SK-N-SH treated with all-trans-retinoic acid at 6 μM for 48 hours (cell line): ENCODE measurements around the gene PFAS.
A peak's percentile ranks its signal among the peaks of the same experiment; 100 is the strongest.

Experiments
- ATAC-seq: fragments of 200-7000 bp; cut with Tn5 transposase; 3 replicates; pipeline ENCODE4 v1.9.1; 2020; ENCODE audit warnings: mild to moderate bottlenecking, moderate library complexity
- ARNTL ChIP-seq: fragments of 450-650 bp; formaldehyde crosslinking; IDR thresholded peaks from 2 replicates; pipeline ENCODE4 v1.5.0; 2020; ENCODE audit warnings: low read depth, mild to moderate bottlenecking, moderate library complexity, borderline replicate concordance
- BACH2 ChIP-seq: fragments of 250-450 bp; sonication (Bioruptor Pico); IDR thresholded peaks from 2 replicates; pipeline ENCODE4 v1.9.0; 2021; ENCODE audit warnings: mild to moderate bottlenecking, borderline replicate concordance
- CSDC2 ChIP-seq: fragments of 250-450 bp; sonication (Bioruptor Pico); IDR thresholded peaks from 2 replicates; pipeline ENCODE4 v1.5.0; 2020; ENCODE audit warnings: mild to moderate bottlenecking, moderate library complexity
- ESRRG ChIP-seq: fragments of 250-450 bp; sonication (Bioruptor Pico); IDR thresholded peaks from 2 replicates; pipeline ENCODE4 v1.6.1; 2021; ENCODE audit warnings: mild to moderate bottlenecking
- GLIS3 ChIP-seq: fragments of 250-450 bp; sonication (Bioruptor Pico); IDR thresholded peaks from 2 replicates; pipeline ENCODE4 v1.5.0; 2020; ENCODE audit warnings: mild to moderate bottlenecking, moderate library complexity
- ISL1 ChIP-seq: fragments of 250-450 bp; sonication (Bioruptor Pico); IDR thresholded peaks from 2 replicates; pipeline ENCODE4 v2.1.2; 2022; ENCODE audit warnings: mild to moderate bottlenecking, moderate library complexity
- OSR1 ChIP-seq: fragments of 250-450 bp; sonication (Bioruptor Pico); IDR thresholded peaks from 2 replicates; pipeline ENCODE4 v1.8.0; 2022; ENCODE audit warnings: moderate library complexity, mild to moderate bottlenecking, inconsistent platforms
- PPARA ChIP-seq: fragments of 250-450 bp; sonication (Bioruptor Pico); IDR thresholded peaks from 2 replicates; pipeline ENCODE4 v1.5.0; 2020; ENCODE audit warnings: mild to moderate bottlenecking, borderline replicate concordance
- RARB ChIP-seq: fragments of 250-450 bp; sonication (Bioruptor Pico); IDR thresholded peaks from 2 replicates; pipeline ENCODE4 v1.8.0; 2021; ENCODE audit warnings: mild to moderate bottlenecking, moderate library complexity
- SNAI2 ChIP-seq: fragments of 250-450 bp; sonication (Bioruptor Pico); IDR thresholded peaks from 2 replicates; pipeline ENCODE4 v1.5.0; 2020; ENCODE audit warnings: mild to moderate bottlenecking, moderate library complexity
- TCF4 ChIP-seq: fragments of 250-450 bp; sonication (Bioruptor Pico); IDR thresholded peaks from 2 replicates; pipeline ENCODE4 v1.8.0; 2021; ENCODE audit warnings: mild to moderate bottlenecking, moderate library complexity, borderline replicate concordance
- TOX ChIP-seq: fragments of 250-450 bp; sonication (Bioruptor Pico); IDR thresholded peaks from 2 replicates; pipeline ENCODE4 v1.8.0; 2021; ENCODE audit warnings: mild to moderate bottlenecking, moderate library complexity, borderline replicate concordance
- ZFP3 ChIP-seq: fragments of 250-450 bp; sonication (Bioruptor Pico); IDR thresholded peaks from 2 replicates; pipeline ENCODE4 v1.5.0; 2020; ENCODE audit warnings: mild to moderate bottlenecking, moderate library complexity
- ZFP30 ChIP-seq: fragments of 450-650 bp; formaldehyde crosslinking; IDR thresholded peaks from 2 replicates; pipeline ENCODE4 v1.5.0; 2022; ENCODE audit warnings: mild to moderate bottlenecking, moderate library complexity
- ZNF565 ChIP-seq: fragments of 450-650 bp; formaldehyde crosslinking; conservative IDR thresholded peaks from 2 replicates; pipeline ENCODE4 v1.5.0; 2020; ENCODE audit warnings: low read depth, mild to moderate bottlenecking, moderate library complexity
- ZNF8 ChIP-seq: fragments of 450-650 bp; formaldehyde crosslinking; IDR thresholded peaks from 2 replicates; pipeline ENCODE4 v1.5.0; 2020; ENCODE audit warnings: mild to moderate bottlenecking, moderate library complexity
- TF ChIP-seq, protein P1 (sequence below): fragments of 250-450 bp; sonication (Bioruptor Pico); IDR thresholded peaks from 2 replicates; pipeline ENCODE4 v1.5.0; 2020; ENCODE audit warnings: mild to moderate bottlenecking, moderate library complexity
- TF ChIP-seq, protein P2 (sequence below): fragments of 250-450 bp; sonication (Bioruptor Pico); IDR thresholded peaks from 2 replicates; pipeline ENCODE4 v1.8.0; 2021; ENCODE audit warnings: low read depth, mild to moderate bottlenecking, moderate library complexity, borderline replicate concordance
- TF ChIP-seq, protein P3 (sequence below): fragments of 250-450 bp; sonication (Bioruptor Pico); IDR thresholded peaks from 2 replicates; pipeline ENCODE4 v1.5.1; 2020; ENCODE audit warnings: low read depth, mild to moderate bottlenecking, moderate library complexity

PFAS gene

DNA sequence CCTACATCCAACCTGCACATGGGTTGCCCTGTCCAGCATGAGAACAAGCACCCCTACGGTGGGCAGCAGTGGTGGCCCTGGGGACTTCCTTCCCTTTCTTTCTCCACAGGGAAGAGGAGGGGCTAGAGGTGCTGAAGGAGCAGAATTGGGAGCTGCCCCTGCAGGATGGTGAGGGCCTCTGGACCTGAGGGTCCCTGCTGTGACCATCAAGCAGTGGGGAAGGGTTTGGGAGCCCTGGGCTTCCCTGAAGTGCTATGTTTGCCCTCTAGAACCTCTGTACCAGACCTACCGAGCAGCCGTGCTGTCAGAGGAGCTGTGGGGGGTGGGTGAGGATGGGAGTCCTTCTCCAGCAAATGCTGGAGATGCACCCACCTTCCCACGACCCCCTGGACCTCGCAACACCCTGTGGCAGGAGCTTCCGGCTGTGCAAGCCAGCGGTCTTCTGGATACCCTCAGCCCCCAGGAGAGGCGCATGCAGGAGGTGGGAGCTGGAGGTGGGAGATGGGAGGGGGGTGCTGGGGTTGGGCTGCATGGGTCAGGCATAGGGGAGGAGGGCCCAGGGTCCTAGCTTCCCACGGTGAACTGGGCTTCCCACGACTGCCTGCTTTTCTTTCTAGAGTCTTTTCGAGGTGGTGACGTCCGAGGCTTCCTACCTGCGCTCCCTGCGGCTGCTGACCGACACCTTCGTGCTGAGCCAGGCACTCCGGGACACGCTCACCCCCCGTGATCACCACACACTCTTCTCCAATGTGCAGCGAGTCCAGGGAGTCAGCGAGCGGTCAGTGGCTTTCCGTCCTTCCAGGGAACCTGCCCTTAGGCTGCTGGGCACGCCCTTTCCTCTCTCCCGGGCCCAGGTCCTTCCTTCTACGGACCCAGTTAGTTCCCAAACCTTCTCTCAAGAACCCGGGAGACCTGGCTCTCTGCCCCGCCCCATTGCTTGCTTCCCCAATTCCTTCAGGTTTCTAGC, 66.0 kb downstream of the PFAS start (continued):
- TF ChIP-seq, protein P1, sequence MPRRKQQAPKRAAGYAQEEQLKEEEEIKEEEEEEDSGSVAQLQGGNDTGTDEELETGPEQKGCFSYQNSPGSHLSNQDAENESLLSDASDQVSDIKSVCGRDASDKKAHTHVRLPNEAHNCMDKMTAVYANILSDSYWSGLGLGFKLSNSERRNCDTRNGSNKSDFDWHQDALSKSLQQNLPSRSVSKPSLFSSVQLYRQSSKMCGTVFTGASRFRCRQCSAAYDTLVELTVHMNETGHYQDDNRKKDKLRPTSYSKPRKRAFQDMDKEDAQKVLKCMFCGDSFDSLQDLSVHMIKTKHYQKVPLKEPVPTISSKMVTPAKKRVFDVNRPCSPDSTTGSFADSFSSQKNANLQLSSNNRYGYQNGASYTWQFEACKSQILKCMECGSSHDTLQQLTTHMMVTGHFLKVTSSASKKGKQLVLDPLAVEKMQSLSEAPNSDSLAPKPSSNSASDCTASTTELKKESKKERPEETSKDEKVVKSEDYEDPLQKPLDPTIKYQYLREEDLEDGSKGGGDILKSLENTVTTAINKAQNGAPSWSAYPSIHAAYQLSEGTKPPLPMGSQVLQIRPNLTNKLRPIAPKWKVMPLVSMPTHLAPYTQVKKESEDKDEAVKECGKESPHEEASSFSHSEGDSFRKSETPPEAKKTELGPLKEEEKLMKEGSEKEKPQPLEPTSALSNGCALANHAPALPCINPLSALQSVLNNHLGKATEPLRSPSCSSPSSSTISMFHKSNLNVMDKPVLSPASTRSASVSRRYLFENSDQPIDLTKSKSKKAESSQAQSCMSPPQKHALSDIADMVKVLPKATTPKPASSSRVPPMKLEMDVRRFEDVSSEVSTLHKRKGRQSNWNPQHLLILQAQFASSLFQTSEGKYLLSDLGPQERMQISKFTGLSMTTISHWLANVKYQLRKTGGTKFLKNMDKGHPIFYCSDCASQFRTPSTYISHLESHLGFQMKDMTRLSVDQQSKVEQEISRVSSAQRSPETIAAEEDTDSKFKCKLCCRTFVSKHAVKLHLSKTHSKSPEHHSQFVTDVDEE (CRISPR knock-in tag): no peak

DNA sequence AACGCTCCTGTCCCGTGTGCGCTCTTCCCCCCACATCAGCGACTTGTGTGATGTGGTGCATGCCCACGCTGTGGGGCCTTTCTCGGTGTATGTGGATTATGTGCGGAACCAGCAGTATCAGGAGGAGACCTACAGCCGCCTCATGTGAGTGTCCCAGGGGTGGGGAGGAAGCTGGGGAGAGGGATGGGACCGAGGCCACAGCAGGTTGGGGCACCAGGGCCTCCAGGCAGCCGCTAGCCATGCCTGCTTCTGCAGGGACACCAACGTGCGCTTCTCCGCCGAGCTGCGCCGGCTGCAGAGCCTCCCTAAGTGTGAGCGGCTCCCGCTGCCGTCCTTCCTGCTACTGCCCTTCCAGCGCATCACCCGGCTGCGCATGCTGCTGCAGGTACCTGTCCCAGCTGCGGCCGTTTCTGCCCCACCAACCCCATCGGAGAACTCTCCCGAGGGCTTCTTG, 66.7 kb downstream of the PFAS start:
- peak; percentile 65 for ATAC-seq
- TF ChIP-seq ARNTL (no peak), TOX (no peak), GLIS3 (CRISPR knock-in tag) (no peak), ZNF565 (no peak), ISL1 (CRISPR knock-in tag) (no peak), TCF4 (CRISPR knock-in tag) (no peak), OSR1 (CRISPR knock-in tag) (no peak), CSDC2 (CRISPR knock-in tag) (no peak), PPARA (CRISPR knock-in tag) (no peak), ZFP30 (CRISPR knock-in tag) (no peak), SNAI2 (CRISPR knock-in tag) (no peak), ZFP3 (CRISPR knock-in tag) (no peak), RARB (CRISPR knock-in tag) (no peak), ZNF8 (CRISPR knock-in tag) (no peak), ESRRG (CRISPR knock-in tag) (no peak), BACH2 (CRISPR knock-in tag) (no peak)
- TF ChIP-seq, protein P2, sequence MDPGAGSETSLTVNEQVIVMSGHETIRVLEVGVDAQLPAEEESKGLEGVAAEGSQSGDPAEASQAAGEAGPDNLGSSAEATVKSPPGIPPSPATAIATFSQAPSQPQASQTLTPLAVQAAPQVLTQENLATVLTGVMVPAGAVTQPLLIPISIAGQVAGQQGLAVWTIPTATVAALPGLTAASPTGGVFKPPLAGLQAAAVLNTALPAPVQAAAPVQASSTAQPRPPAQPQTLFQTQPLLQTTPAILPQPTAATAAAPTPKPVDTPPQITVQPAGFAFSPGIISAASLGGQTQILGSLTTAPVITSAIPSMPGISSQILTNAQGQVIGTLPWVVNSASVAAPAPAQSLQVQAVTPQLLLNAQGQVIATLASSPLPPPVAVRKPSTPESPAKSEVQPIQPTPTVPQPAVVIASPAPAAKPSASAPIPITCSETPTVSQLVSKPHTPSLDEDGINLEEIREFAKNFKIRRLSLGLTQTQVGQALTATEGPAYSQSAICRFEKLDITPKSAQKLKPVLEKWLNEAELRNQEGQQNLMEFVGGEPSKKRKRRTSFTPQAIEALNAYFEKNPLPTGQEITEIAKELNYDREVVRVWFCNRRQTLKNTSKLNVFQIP (CRISPR knock-in tag): no peak
- TF ChIP-seq, protein P1 (CRISPR knock-in tag): no peak
- TF ChIP-seq, protein P3, sequence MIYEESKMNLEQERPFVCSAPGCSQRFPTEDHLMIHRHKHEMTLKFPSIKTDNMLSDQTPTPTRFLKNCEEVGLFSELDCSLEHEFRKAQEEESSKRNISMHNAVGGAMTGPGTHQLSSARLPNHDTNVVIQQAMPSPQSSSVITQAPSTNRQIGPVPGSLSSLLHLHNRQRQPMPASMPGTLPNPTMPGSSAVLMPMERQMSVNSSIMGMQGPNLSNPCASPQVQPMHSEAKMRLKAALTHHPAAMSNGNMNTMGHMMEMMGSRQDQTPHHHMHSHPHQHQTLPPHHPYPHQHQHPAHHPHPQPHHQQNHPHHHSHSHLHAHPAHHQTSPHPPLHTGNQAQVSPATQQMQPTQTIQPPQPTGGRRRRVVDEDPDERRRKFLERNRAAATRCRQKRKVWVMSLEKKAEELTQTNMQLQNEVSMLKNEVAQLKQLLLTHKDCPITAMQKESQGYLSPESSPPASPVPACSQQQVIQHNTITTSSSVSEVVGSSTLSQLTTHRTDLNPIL (CRISPR knock-in tag): no peak
- TF ChIP-seq, all 23 proteins: peak for 0

DNA sequence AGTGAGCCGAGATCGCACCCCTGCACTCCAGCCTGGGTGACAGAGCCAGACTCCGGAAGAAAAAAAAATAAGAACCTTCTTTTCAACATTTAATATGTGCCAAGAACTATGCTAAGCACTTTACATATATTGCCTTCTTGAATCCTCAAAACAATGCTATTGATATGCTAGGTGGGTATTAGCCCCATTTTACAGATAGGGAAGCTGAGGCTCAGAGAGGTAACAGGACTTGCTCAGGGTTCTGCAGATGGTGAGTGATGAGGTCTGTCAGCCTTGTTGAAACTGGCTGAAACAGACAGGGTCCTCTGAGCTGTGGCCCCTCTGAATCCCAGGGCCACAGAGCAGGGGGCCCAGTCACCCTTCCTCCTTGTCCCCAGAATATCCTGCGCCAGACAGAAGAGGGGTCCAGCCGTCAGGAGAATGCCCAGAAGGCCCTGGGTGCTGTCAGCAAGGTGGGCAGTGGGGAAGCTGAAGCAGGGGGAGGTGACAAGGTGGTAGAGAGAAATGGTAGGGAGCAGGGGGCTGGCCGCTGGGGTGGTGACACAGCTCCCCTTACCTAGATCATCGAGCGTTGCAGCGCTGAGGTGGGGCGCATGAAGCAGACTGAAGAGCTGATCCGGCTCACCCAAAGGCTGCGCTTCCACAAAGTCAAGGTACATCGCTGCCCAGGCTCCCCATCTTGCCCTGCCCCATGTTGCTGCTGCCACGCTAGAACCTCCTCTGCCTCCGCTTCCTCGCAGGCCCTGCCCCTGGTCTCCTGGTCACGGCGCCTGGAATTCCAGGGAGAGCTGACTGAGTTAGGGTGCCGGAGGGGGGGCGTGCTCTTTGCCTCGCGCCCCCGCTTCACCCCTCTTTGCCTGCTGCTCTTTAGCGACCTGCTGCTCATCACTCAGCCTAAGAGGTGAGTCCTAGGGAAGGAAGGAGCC, 69.2 kb downstream of the PFAS start:
- ATAC-seq: no peak
- TF ChIP-seq, protein P3 (CRISPR knock-in tag): no peak
- TF ChIP-seq CSDC2 (CRISPR knock-in tag): no peak
